Measurements from ENCODE around the gene EPN3. TPM values are rescaled to one million over a fixed set of nuclear protein-coding genes. Genes with fewer than 3 reads are reported as not detected.

The EPN3 gene
- total RNA-seq, 1 experiment from 2014 or later: 20.5 TPM

GRCh38 chr17:50559674-50560184 lies 27.2 kb downstream of the EPN3 start:
- H3K9me3 ChIP-seq (ENCODE audit: low read length): no peaks in the 10 kb centered on the region
- no peaks in the 10 kb centered on the region for H4K20me1 ChIP-seq (ENCODE audit: low read length)
- H3K9me2 ChIP-seq (replicated peaks; ENCODE audit: low read length): no peaks in the 10 kb centered on the region
- H3K27ac ChIP-seq (ENCODE audit: low read length): no peak overlapping the region
- peaks cover 30% of the 10 kb centered on the region for H3K27me3 ChIP-seq (ENCODE audit: low read length)
- H3K4me1 ChIP-seq (ENCODE audit: insufficient read depth, low read length): peaks cover 12% of the 10 kb centered on the region
- no peak overlapping the region for H3K9ac ChIP-seq (ENCODE audit: low read length)
- no peaks in the 10 kb centered on the region for H3F3A ChIP-seq (ENCODE audit: low read length, unreplicated experiment)
- DNase-seq (peak; percentile 35), ATAC-seq (peak; percentile 45)
- H2AFZ ChIP-seq (ENCODE audit: low read length): peak overlapping the region; percentile 42; the same call in 1 of the 2 replicates
- no TSS peak for BruUV-seq (replicated peaks)
- intact Hi-C loops (cut with micrococcal nuclease): loop anchor here (5.0 kb wide), 1 partner anchor 73 kb away; the partner anchor contains the start of gene ABCC3
- peak overlapping the region; percentile 75 for H3K4me2 ChIP-seq (ENCODE audit: low read length)
- H3K79me2 ChIP-seq (ENCODE audit: low read length): no peaks in the 10 kb centered on the region
- TF ChIP-seq EZH2 (IDR thresholded peaks at IDR 0.05; ENCODE audit: low read length, unreplicated experiment) (no peak), CTCF (conservative IDR thresholded peaks at IDR 0.05; ENCODE audit: low read depth, low read length) (no peak), EZH2phosphoT487 (IDR thresholded peaks at IDR 0.05; ENCODE audit: borderline replicate concordance, low read length) (no peak)
- no peaks in the 10 kb centered on the region for H3K36me3 ChIP-seq (ENCODE audit: low read depth, low read length)
- POLR2A ChIA-PET (ENCODE audit: unreplicated experiment): interaction anchor here (0.5 kb wide), 1 partner anchor 135 kb away, joined by 3 read pairs; no protein-coding TSS in a partner anchor
- CTCF ChIA-PET: interaction anchor here (0.6 to 0.8 kb wide), 2 partner anchors 9 to 137 kb away, joined by 3 to 4 read pairs; no protein-coding TSS in a partner anchor
- H3K4me3 ChIP-seq (ENCODE audit: low read length): peak overlapping the region; percentile 56

- ChIA-PET POLR2A (ENCODE audit: unreplicated experiment) (interaction anchor here (0.6 kb wide), 1 partner anchor 59 kb away, joined by 9 read pairs; no protein-coding TSS in a partner anchor), CTCF (interaction anchor here (0.5 to 0.8 kb wide), 3 partner anchors 9 to 136 kb away, joined by 3 to 4 read pairs (median 3); no protein-coding TSS in a partner anchor)
- Histone ChIP-seq H3K4me2 (ENCODE audit: low read length) (peak within 1 kb of the TSS; percentile 75), H3K9ac (ENCODE audit: low read length) (no peak within 1 kb of the TSS), H2AFZ (ENCODE audit: low read length) (peak within 1 kb of the TSS; percentile 42; the same call in 1 of the 2 replicates), H3K4me1 (ENCODE audit: insufficient read depth, low read length) (peaks cover 12% of the 10 kb centered on the region), H3K27ac (ENCODE audit: low read length) (no peak within 1 kb of the TSS), H3K79me2 (ENCODE audit: low read length) (no peaks in the 10 kb centered on the region), H3F3A (ENCODE audit: low read length, unreplicated experiment) (no peaks in the 10 kb centered on the region), H3K36me3 (ENCODE audit: low read depth, low read length) (no peaks in the 10 kb centered on the region), H3K4me3 (ENCODE audit: low read length) (peak within 1 kb of the TSS; percentile 56), H3K9me3 (ENCODE audit: low read length) (no peaks in the 10 kb centered on the region), H3K9me2 (replicated peaks; ENCODE audit: low read length) (no peaks in the 10 kb centered on the region), H3K27me3 (ENCODE audit: low read length) (peaks cover 30% of the 10 kb centered on the region), H4K20me1 (ENCODE audit: low read length) (no peaks in the 10 kb centered on the region)
- intact Hi-C loops (cut with micrococcal nuclease): loop anchor here (5.0 kb wide), 1 partner anchor 72 kb away; the partner anchor contains the start of gene ABCC3
- peak; percentile 88 for DNase-seq
- TF ChIP-seq EZH2phosphoT487 (IDR thresholded peaks at IDR 0.05; ENCODE audit: borderline replicate concordance, low read length) (no peak), CTCF (conservative IDR thresholded peaks at IDR 0.05; ENCODE audit: low read depth, low read length) (no peak), EZH2 (IDR thresholded peaks at IDR 0.05; ENCODE audit: low read length, unreplicated experiment) (no peak)
- ATAC-seq: peak; percentile 94
- no TSS peak for BruUV-seq (replicated peaks)
These were observed 27.8 kb downstream of the EPN3 start, which contains the start of gene CACNA1G for GRCh38 chr17:50560185-50560824. CACNA1G (plus strand) TSS chr17:50560715; CDS start chr17:50561460, 745 bp downstream.

Data from PC-3 (cell line).